GM21360 (cell line): ENCODE results near the gene CFAP161.

Source experiments
- ATAC-seq: cut with Tn5 transposase; IDR thresholded peaks from one replicate; pipeline ENCODE4 v1.9.1; 2021; ENCODE audit warnings: mild to moderate bottlenecking, moderate library complexity; ENCODE audit not compliant: unreplicated experiment

The CFAP161 gene

DNA sequence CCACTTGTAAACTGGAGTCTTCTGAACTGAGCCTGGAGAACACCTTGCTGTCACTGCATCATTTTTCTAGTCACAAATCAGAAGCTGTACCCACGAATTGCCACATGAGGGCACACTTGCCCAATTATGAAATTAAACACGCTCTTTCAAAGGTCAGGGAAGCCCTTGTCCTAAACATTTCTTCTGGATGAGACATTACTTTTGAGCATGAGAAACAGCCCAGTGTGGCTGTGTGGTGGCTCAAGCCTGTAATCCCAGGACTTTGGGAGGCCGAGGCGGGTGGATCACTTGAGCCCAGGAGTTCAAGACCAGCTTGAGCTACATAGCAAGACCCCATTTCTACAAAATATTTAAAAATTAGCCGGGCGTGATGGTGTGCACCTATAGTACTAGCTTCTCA is 27.5 kb upstream of the CFAP161 start:
- ATAC-seq: no peak

GRCh38 chr15:81107889-81108288 is 26.2 kb upstream of the CFAP161 start:
- ATAC-seq: no peak

- ATAC-seq: no peak
These were observed 25.6 kb upstream of the CFAP161 start for GRCh38 chr15:81108427-81108826.

GRCh38 chr15:81111018-81111417 is 23.1 kb upstream of the CFAP161 start:
- ATAC-seq: no peak

GRCh38 chr15:81111510-81112470 is 22.3 kb upstream of the CFAP161 start:
- peak; percentile 86 for ATAC-seq

- no peak for ATAC-seq
These were observed 20.8 kb upstream of the CFAP161 start for GRCh38 chr15:81113204-81113657.

GRCh38 chr15:81113861-81114291 is 20.2 kb upstream of the CFAP161 start:
- no peak for ATAC-seq

DNA sequence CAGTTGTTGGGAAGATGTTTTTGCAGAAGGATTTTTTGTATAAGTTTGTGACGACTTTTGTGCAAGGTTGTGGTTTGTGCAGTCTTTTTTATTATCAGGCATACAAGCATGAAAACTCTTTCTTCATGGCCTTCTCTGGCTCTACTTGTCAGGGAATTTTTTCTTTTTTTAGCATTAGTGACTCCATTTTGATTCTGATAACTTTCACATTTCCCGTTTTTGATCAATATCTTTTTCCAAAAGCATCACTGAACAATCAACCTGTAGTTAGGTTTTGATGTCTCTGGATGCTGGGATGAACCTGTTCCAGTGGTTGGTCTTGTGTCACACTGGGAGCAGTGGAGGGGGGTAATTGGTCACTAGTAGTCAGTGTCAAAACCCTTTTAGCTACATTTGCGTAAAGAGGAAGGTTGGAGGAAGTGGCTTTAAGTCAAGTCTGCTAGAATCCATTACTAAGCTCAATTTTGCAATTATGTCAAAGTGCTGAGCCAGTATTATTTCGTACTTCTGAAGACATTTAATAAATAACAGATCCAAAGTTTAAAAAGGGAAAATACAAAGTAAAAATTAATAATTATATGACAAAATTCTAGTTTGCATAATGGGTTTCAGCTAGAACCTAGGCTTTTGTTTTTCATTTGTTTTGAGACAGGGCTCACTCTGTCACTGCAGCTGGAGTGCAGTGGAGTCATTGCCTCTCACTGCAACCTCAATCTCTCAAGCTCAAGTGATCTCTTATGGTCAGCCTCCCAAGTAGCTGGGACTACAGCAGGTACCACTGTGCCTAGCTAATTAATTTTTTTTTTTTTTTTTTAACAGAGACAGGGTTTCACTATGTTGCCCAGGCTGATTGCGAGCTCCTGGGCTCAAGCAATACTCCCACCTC is 18.8 kb upstream of the CFAP161 start:
- no peak for ATAC-seq

GRCh38 chr15:81117136-81117535 is 16.9 kb upstream of the CFAP161 start:
- ATAC-seq: no peak

- no peak for ATAC-seq
These were observed 16.5 kb upstream of the CFAP161 start for GRCh38 chr15:81117581-81117980.

DNA sequence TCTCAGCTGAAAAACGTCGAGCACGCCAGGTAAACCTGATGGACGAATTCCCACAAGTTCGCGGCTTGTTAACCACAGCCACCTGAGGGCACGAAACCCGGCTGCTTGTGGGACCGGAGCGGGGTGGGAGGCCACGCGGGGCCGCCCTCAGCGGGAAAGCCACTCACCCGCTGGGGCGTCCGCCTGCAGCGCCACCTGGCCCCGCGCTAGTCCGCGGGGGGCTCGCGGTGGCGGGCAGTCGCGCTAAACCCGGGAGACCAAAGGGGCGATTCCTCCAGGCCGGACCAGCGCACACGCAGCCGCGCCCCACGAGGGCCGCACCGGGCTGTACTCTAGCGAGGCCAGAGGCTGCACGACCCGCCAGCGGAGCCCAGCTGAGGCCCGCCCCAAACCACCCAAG is 15.7 kb upstream of the CFAP161 start:
- no peak for ATAC-seq

DNA sequence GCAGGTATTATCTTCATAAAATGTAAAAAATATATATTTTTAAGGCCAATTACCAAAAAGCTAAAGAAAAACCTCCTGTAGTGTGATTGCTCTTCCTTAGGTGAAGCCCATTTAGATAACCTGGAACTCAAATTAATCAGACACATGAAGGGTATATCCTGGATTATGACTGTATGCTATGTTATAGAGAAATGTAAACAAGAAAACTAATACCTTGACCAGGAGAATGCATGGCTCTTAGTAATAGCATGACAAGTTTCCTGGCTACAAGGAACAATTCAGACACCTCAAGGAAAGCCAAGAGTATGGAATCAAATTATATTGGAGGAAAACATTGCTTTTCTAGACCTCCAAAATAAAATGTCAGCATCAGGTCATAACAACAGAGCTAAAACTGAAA is 14.0 kb upstream of the CFAP161 start:
- no peak for ATAC-seq

DNA sequence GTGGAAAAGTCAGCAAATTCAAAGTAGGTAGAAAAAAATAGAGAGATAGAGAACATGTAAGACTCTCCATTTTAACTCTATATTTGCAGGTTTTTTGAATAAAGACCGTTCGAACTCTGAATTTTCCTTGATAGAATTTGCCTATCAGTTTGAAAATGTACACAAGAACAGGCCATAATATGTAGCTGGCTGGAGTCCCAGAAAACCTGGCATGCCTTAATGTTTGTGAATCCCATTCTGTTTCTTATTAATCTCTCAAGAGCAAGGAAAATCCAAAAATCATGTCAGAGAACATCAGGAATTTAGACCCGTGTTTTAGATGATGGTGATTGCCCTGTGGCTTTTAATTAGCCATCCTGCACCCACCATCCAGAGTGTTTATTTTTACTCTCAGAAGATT is 7.2 kb upstream of the CFAP161 start:
- no peak for ATAC-seq

DNA sequence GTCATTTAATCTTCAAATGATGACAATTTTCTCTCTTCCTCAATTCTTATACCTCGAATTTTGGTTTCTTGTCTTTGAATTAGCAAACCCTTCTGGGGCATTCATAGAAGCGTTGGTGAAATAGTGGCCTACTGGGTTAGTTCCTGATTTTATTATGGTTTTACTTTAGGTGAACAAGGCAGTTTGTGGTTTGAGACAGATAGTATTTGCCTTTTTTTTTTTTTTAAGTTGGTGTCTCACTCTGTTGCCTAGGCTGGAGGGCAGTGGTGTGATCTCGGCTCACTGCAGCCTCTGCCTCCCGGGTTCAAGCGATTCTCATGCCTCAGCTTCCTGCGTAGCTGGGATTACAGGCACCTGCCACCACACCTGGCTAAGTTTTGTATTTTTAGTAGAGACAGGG is 7.4 kb downstream of the CFAP161 start:
- peak; percentile 72 for ATAC-seq

- no peak for ATAC-seq
These were observed 11.9 kb downstream of the CFAP161 start for GRCh38 chr15:81146006-81146405.

GRCh38 chr15:81146466-81146865 is 12.4 kb downstream of the CFAP161 start:
- ATAC-seq: no peak

GRCh38 chr15:81151389-81151788 is 17.3 kb downstream of the CFAP161 start:
- ATAC-seq: no peak

DNA sequence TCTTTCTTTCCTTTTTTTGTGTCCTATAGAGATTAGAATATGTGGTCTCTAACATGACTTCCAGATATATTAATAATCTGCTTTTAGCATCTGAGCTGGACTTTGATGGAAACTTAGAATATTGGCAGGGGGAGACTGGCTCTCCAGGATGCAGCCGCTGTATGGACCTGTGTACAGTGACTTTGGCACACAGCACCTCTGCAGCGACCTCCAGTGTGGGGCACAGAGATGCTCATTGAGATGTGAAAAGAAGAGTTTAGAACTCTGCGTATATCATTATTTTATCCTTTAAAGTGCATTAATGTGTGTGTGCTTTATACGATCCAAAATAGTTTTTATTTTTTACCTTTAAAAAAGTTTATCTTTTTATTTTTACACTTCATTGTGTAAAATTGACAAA is 18.3 kb downstream of the CFAP161 start:
- ATAC-seq: no peak

- ATAC-seq: no peak
These were observed 18.7 kb downstream of the CFAP161 start for GRCh38 chr15:81152799-81153198.

- ATAC-seq: no peak
These were observed 21.5 kb downstream of the CFAP161 start for GRCh38 chr15:81155375-81156218.

GRCh38 chr15:81156324-81156723 is 22.3 kb downstream of the CFAP161 start:
- no peak for ATAC-seq
